GM12878 (cell line): ENCODE results near the gene SMARCB1. TPM values are rescaled to one million over a fixed set of nuclear protein-coding genes. Genes with fewer than 3 reads are reported as not detected.

Source experiments
- ATF2 ChIP-seq: IDR thresholded peaks from 2 replicates; pipeline ENCODE4 v1.6.1; 2012; ENCODE audit warnings: low read length, inconsistent platforms
- BCL11A ChIP-seq: IDR thresholded peaks from 2 replicates; pipeline ENCODE4 v1.6.1; 2011; ENCODE audit warnings: low read depth, low read length
- CREB1 ChIP-seq: IDR thresholded peaks from 2 replicates; pipeline ENCODE4 v1.6.1; 2012; ENCODE audit warnings: low read depth, mild to moderate bottlenecking, inconsistent platforms
- CREM ChIP-seq: IDR thresholded peaks from 2 replicates; pipeline ENCODE4 v1.6.1; 2014; ENCODE audit warnings: antibody characterized with exemption, low read depth
- KDM1A ChIP-seq: fragments of 200-600 bp; sonication (generic); IDR thresholded peaks from 2 replicates; pipeline ENCODE4 v1.6.1; 2016; ENCODE audit warnings: borderline replicate concordance
- MXI1 ChIP-seq: fragments of 150-350 bp; IDR thresholded peaks from 2 replicates; pipeline ENCODE4 v1.6.1; 2011; ENCODE audit warnings: low read depth, mild to moderate bottlenecking, inconsistent platforms, low read length, improper control_type of control experiment
- NFIC ChIP-seq: IDR thresholded peaks from 2 replicates; pipeline ENCODE4 v1.6.1; 2012; ENCODE audit warnings: low read depth, mild to moderate bottlenecking, inconsistent platforms, low read length, moderate library complexity
- NFXL1 ChIP-seq: fragments of 450-650 bp; IDR thresholded peaks from 2 replicates; pipeline ENCODE4 v1.6.1; 2017; ENCODE audit warnings: antibody characterized with exemption, mild to moderate bottlenecking, borderline replicate concordance
- NR2F1 ChIP-seq: fragments of 450-650 bp; conservative IDR thresholded peaks from 2 replicates; pipeline ENCODE4 v1.6.1; 2017; ENCODE audit warnings: mild to moderate bottlenecking
- RAD21 ChIP-seq: IDR thresholded peaks from 2 replicates; pipeline ENCODE4 v1.6.1; 2011; ENCODE audit warnings: mild to moderate bottlenecking, low read depth, low read length, moderate library complexity; ENCODE audit not compliant: insufficient read depth
- SMAD1 ChIP-seq: fragments of 450-650 bp; IDR thresholded peaks from 2 replicates; pipeline ENCODE4 v1.6.1; 2018; ENCODE audit warnings: mild to moderate bottlenecking, low read depth; ENCODE audit not compliant: partially characterized antibody
- SREBF2 ChIP-seq: IDR thresholded peaks from 2 replicates; pipeline ENCODE4 v1.6.1; 2012; ENCODE audit warnings: mild to moderate bottlenecking, low read length
- ZBTB40 ChIP-seq: fragments of 450-650 bp; IDR thresholded peaks from 2 replicates; pipeline ENCODE4 v1.6.1; 2016; ENCODE audit warnings: mild to moderate bottlenecking, moderate library complexity, borderline replicate concordance
- ZNF207 ChIP-seq: fragments of 450-650 bp; IDR thresholded peaks from 2 replicates; pipeline ENCODE4 v1.6.1; 2014; ENCODE audit warnings: antibody characterized with exemption, mild to moderate bottlenecking, borderline replicate concordance
- ZNF274 ChIP-seq: IDR thresholded peaks from one replicate; pipeline ENCODE4 v1.8.0; 2011; ENCODE audit not compliant: insufficient read length, insufficient read depth
- ZSCAN29 ChIP-seq: fragments of 450-650 bp; IDR thresholded peaks from 2 replicates; pipeline ENCODE4 v1.6.1; 2017; ENCODE audit warnings: mild to moderate bottlenecking, moderate library complexity
- polyA plus RNA-seq, 11 experiments: library from polyadenylated mRNA; depleted of rRNA in 4 of 11; unstranded in 6 of 11; stranded (reverse) in 5 of 11; fragments of >200 nt; fragmentation: Nextera tagmentation in 4 of 11; fragmentation: Illumina TruSeq in 1 of 11; extraction: Ambion mirVana in 4 of 11; extraction: Trizol in 1 of 11; gene quantifications; 1 replicate in 1 of 11; 2 replicates in 10 of 11; pipeline versions ENCODE4 v1.2.1 to v1.2.3, GENCODE V29; 2011 to 2016; ENCODE audit warnings: inconsistent platforms in 2 of 11, missing spikeins in 2 of 11, low read depth in 1 of 11
- total RNA-seq, 4 experiments: library from RNA; depleted of rRNA in 3 of 4; stranded (reverse); fragments of >200 nt in 3 of 4; fragmentation: Illumina TruSeq in 1 of 4; extraction: Trizol in 1 of 4; gene quantifications; 2 replicates each; pipeline versions ENCODE4 v1.2.1 to v1.2.3, GENCODE V29; 2013 to 2021
- TF ChIP-seq, protein P1 (sequence below): IDR thresholded peaks from 2 replicates; pipeline ENCODE4 v1.6.1; 2012; ENCODE audit warnings: improper control_type of control experiment, low read depth, low read length; ENCODE audit not compliant: insufficient replicate concordance
- TF ChIP-seq, protein P2 (sequence below): fragments of 450-650 bp; IDR thresholded peaks from 2 replicates; pipeline ENCODE4 v1.6.1; 2016; ENCODE audit warnings: mild to moderate bottlenecking

SMARCB1 gene
- total and polyA plus RNA-seq, 10 of the 15 experiments (the other 5 are each of a cell fraction or from before 2014, with no cell fraction given) = 9.1 to 215 (median 183) TPM

GRCh38 chr22:23767673-23768548 lies 18.9 kb upstream of the SMARCB1 start, which contains the start of gene CHCHD10 (continued):
- TF ChIP-seq, protein P1, sequence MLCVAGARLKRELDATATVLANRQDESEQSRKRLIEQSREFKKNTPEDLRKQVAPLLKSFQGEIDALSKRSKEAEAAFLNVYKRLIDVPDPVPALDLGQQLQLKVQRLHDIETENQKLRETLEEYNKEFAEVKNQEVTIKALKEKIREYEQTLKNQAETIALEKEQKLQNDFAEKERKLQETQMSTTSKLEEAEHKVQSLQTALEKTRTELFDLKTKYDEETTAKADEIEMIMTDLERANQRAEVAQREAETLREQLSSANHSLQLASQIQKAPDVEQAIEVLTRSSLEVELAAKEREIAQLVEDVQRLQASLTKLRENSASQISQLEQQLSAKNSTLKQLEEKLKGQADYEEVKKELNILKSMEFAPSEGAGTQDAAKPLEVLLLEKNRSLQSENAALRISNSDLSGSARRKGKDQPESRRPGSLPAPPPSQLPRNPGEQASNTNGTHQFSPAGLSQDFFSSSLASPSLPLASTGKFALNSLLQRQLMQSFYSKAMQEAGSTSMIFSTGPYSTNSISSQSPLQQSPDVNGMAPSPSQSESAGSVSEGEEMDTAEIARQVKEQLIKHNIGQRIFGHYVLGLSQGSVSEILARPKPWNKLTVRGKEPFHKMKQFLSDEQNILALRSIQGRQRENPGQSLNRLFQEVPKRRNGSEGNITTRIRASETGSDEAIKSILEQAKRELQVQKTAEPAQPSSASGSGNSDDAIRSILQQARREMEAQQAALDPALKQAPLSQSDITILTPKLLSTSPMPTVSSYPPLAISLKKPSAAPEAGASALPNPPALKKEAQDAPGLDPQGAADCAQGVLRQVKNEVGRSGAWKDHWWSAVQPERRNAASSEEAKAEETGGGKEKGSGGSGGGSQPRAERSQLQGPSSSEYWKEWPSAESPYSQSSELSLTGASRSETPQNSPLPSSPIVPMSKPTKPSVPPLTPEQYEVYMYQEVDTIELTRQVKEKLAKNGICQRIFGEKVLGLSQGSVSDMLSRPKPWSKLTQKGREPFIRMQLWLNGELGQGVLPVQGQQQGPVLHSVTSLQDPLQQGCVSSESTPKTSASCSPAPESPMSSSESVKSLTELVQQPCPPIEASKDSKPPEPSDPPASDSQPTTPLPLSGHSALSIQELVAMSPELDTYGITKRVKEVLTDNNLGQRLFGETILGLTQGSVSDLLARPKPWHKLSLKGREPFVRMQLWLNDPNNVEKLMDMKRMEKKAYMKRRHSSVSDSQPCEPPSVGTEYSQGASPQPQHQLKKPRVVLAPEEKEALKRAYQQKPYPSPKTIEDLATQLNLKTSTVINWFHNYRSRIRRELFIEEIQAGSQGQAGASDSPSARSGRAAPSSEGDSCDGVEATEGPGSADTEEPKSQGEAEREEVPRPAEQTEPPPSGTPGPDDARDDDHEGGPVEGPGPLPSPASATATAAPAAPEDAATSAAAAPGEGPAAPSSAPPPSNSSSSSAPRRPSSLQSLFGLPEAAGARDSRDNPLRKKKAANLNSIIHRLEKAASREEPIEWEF = no peak
- TF ChIP-seq NR2F1 (peak; percentile 92), KDM1A (no peak), ZNF207 (no peak; the same call in 1 of the 2 replicates), NFIC (no peak), NFXL1 (no peak), ATF2 (no peak), CREB1 (peak; percentile 75), ZBTB40 (no peak), SMAD1 (no peak), MXI1 (peak; percentile 5; the same call in 1 of the 2 replicates), ZNF274 (no peak), SREBF2 (no peak), BCL11A (no peak), CREM (0 out of 2 replicates have a peak, but pooled peaks have one; percentile 47), RAD21 (peak; percentile 53), ZSCAN29 (peak; percentile 89)
- TF ChIP-seq, protein P2, sequence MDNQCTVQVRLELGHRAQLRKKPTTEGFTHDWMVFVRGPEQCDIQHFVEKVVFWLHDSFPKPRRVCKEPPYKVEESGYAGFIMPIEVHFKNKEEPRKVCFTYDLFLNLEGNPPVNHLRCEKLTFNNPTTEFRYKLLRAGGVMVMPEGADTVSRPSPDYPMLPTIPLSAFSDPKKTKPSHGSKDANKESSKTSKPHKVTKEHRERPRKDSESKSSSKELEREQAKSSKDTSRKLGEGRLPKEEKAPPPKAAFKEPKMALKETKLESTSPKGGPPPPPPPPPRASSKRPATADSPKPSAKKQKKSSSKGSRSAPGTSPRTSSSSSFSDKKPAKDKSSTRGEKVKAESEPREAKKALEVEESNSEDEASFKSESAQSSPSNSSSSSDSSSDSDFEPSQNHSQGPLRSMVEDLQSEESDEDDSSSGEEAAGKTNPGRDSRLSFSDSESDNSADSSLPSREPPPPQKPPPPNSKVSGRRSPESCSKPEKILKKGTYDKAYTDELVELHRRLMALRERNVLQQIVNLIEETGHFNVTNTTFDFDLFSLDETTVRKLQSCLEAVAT = no peak
